Vagina (tissue), 2 donors: ENCODE data around the gene IL1RAPL2.

ENCODE experiments used
- POLR2A ChIP-seq, 2 donors: fragments of 450-650 bp; IDR thresholded peaks; one replicate each; pipeline ENCODE4 v1.6.1; 2017; ENCODE audit warnings: antibody characterized with exemption in 2 of 2, mild to moderate bottlenecking in 2 of 2, moderate library complexity in 2 of 2
- POLR2AphosphoS5 ChIP-seq, 2 donors: sonication (generic); formaldehyde crosslinking; IDR thresholded peaks; one replicate each; pipeline ENCODE4 v1.9.0; 2017; ENCODE audit warnings: antibody characterized with exemption in 2 of 2, mild to moderate bottlenecking in 2 of 2, low read depth in 1 of 2; ENCODE audit not compliant: insufficient read depth in 1 of 2
- TF ChIP-seq, protein P1 (sequence below), 3 experiments: fragments of 450-650 bp in 2 of 3; fragments of 200-600 bp in 1 of 3; sonication (generic) in 1 of 3; IDR thresholded peaks; one replicate each; pipeline ENCODE4 v1.5.1; 2017 to 2019; ENCODE audit warnings: antibody characterized with exemption in 3 of 3, mild to moderate bottlenecking in 2 of 3, moderate library complexity in 2 of 3

DNA sequence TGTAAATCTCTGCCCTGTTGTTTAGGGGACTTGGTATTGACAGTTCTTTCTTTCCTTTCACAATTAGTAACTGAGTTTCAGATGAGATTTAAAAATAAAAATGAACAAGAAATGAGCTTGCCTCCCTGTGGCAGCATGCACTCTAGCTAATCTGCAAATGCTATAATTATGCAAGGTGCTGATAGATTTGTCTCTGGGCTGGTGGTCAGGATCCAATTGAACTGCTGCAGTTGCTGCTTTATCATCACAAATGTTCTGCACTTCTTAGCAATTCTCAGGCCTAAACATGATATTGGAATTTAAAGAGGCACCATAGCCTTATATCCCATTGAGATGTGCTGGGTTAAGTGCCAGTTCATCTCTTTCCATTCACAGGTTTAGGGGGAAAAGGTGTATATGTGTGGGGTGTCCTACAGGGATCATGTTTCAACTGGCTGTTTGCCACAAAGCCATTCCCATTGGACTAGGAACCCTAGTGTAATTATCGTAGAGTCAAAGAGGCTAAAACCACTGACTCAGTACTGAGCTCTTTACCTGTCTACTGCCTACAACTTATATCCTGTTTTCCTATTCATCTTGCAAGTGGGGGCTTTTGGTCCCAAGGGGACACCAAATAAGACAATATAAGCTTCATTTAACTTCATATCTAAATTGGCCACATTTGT is 914.8 kb downstream of the IL1RAPL2 start:
- TF ChIP-seq POLR2AphosphoS5 (IDR thresholded peaks at IDR 0.05; ENCODE audit: insufficient read depth in 1 of 2, low read depth in 1 of 2): no peak
- TF ChIP-seq POLR2A (IDR thresholded peaks at IDR 0.05): no peak
- TF ChIP-seq, protein P1, sequence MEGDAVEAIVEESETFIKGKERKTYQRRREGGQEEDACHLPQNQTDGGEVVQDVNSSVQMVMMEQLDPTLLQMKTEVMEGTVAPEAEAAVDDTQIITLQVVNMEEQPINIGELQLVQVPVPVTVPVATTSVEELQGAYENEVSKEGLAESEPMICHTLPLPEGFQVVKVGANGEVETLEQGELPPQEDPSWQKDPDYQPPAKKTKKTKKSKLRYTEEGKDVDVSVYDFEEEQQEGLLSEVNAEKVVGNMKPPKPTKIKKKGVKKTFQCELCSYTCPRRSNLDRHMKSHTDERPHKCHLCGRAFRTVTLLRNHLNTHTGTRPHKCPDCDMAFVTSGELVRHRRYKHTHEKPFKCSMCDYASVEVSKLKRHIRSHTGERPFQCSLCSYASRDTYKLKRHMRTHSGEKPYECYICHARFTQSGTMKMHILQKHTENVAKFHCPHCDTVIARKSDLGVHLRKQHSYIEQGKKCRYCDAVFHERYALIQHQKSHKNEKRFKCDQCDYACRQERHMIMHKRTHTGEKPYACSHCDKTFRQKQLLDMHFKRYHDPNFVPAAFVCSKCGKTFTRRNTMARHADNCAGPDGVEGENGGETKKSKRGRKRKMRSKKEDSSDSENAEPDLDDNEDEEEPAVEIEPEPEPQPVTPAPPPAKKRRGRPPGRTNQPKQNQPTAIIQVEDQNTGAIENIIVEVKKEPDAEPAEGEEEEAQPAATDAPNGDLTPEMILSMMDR (IDR thresholded peaks at IDR 0.05): no peak
